GM18507 (cell line): ENCODE measurements around the gene SRRM5.
"Not testable (repeated sequence)": the region's sequence is repeated elsewhere in the genome, so short reads cannot be mapped to it uniquely, and the experiment has no call there.

ENCODE experiments used
- DNase-seq: peaks from one replicate; pipeline ENCODE4 v3.0.0; 2011; ENCODE audit warnings: low read depth; ENCODE audit not compliant: insufficient read length; ENCODE audit errors: extremely low spot score
- FAIRE-seq: peaks from 2 replicates; lab custom pipeline; 2011; peaks lifted over from hg19 to GRCh38; lab: Jason Lieb, UNC

The SRRM5 gene

GRCh38 chr19:43634068-43634467 is 22.2 kb downstream of the SRRM5 start:
- FAIRE-seq: no peak
- no peak for DNase-seq

GRCh38 chr19:43634506-43634871 is 22.6 kb downstream of the SRRM5 start:
- FAIRE-seq (no peak), DNase-seq (no peak)

- DNase-seq: no peak
- FAIRE-seq: no peak
These were observed 23.1 kb downstream of the SRRM5 start for GRCh38 chr19:43634872-43635560.

- DNase-seq: not testable (repeated sequence)
These were observed 23.7 kb downstream of the SRRM5 start for GRCh38 chr19:43635561-43635940.

GRCh38 chr19:43636121-43636683 is 24.3 kb downstream of the SRRM5 start:
- no peak for FAIRE-seq
- no peak for DNase-seq

More at GRCh38 chr19:43635561-43635940, 23.7 kb downstream of the SRRM5 start:
- not testable (repeated sequence) for FAIRE-seq

- DNase-seq (no peak), FAIRE-seq (no peak)
These were observed 26.5 kb downstream of the SRRM5 start for GRCh38 chr19:43638214-43638994.

- DNase-seq (no peak), FAIRE-seq (no peak)
These were observed 27.2 kb downstream of the SRRM5 start for GRCh38 chr19:43638995-43639518.

- no peak for DNase-seq
- no peak for FAIRE-seq
These were observed 27.9 kb downstream of the SRRM5 start, which contains the start of gene CADM4 for GRCh38 chr19:43639519-43640423. CADM4 (minus strand) TSS chr19:43639850; CDS start chr19:43639790, 60 bp downstream.

- FAIRE-seq (no peak), DNase-seq (no peak)
These were observed 28.5 kb downstream of the SRRM5 start for GRCh38 chr19:43640424-43640757.

- DNase-seq (no peak), FAIRE-seq (no peak)
These were observed 29.4 kb downstream of the SRRM5 start for GRCh38 chr19:43641333-43641732.

GRCh38 chr19:43642531-43642930 is 30.6 kb downstream of the SRRM5 start:
- DNase-seq (no peak), FAIRE-seq (no peak)

GRCh38 chr19:43643326-43643725 is 31.4 kb downstream of the SRRM5 start:
- FAIRE-seq (no peak), DNase-seq (no peak)

- no peak for DNase-seq
- no peak for FAIRE-seq
These were observed 32.3 kb downstream of the SRRM5 start for GRCh38 chr19:43644181-43644580.

- FAIRE-seq: no peak
- no peak for DNase-seq
These were observed 36.7 kb downstream of the SRRM5 start for GRCh38 chr19:43648633-43649032.

GRCh38 chr19:43649514-43649913 is 37.6 kb downstream of the SRRM5 start:
- FAIRE-seq: no peak
- no peak for DNase-seq

- DNase-seq, FAIRE-seq: not testable (repeated sequence)
These were observed 38.4 kb downstream of the SRRM5 start for GRCh38 chr19:43650276-43650675.

GRCh38 chr19:43651758-43652545 is 40.1 kb downstream of the SRRM5 start:
- DNase-seq (no peak), FAIRE-seq (peak; percentile 88)

GRCh38 chr19:43652546-43652874 is 40.6 kb downstream of the SRRM5 start:
- no peak for FAIRE-seq
- no peak for DNase-seq

GRCh38 chr19:43656436-43656835 is 44.5 kb downstream of the SRRM5 start:
- DNase-seq (no peak), FAIRE-seq (no peak)
